T-helper 1 cell treated with Interleukin-12 subunit alpha and Interleukin-12 subunit beta and Interleukin-4 antibody, amounts not matched to agents 30 μg/mL and 1 μg/mL, for 36 hours (primary cell): ENCODE measurements around the gene KIF24.
A peak's percentile ranks its signal among the peaks of the same experiment; 100 is the strongest.
"Not testable (repeated sequence)": the region's sequence is repeated elsewhere in the genome, so short reads cannot be mapped to it uniquely, and the experiment has no call there.

Source experiments
- H3K27ac Mint-ChIP-seq: one replicate; pipeline ENCODE4 v1.8.0; 2021; ENCODE audit warnings: mild to moderate bottlenecking, mixed read lengths
- H3K27me3 Mint-ChIP-seq: one replicate; pipeline ENCODE4 v1.8.0; 2021; ENCODE audit warnings: low read depth, mixed read lengths
- H3K36me3 Mint-ChIP-seq: one replicate; pipeline ENCODE4 v1.8.0; 2021; ENCODE audit warnings: low read depth, mixed read lengths
- H3K4me1 Mint-ChIP-seq: one replicate; pipeline ENCODE4 v1.8.0; 2021; ENCODE audit warnings: low read depth, mixed read lengths
- H3K4me3 Mint-ChIP-seq: one replicate; pipeline ENCODE4 v1.8.0; 2021; ENCODE audit warnings: mild to moderate bottlenecking, moderate library complexity, mixed read lengths
- H3K9me3 Mint-ChIP-seq: one replicate; pipeline ENCODE4 v1.8.0; 2021; ENCODE audit warnings: mixed read lengths

KIF24 gene

DNA sequence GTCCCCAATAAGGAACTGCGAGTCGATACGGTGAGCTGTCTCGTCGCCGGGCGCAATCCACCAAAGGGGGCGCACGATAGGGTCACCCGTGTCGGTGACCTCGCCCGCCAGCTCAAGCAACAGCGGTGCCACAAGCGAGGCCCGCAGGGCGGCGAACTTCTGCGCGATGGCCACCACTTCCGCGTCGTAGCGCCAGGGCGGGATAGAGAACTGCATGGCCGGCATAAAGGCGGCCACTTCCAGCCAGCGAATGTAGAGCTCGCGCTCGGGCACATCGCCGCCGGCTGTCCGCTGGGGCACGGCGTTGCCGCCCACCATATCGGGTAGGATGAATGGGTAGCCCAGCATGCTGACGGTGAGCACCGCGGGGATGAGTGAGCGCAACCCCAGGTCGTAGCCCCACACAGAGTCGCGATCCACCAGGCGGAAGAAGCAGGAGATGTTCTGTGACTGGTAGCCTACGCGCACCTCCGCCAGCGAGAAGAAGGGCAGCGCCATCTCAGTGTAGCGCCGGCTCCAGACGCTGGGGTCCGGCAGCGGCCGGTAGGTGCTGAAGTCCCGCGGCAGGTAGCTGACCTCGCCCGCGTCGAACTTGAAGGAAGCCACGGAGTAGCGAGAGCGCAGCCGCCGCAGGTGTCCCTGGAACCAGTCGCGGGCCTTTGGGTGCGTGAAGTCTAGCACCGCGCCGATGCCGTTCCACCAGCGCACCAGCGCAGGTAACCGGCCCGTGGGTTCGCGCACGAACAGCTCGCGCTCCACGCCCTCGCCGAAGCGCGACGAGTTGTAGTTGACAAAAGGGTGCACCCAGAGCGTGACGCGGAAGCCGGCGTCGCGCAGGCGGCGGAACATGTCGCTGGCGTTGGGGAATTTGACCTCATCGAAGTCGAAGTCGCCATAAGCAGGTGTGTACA lies 42.2 kb upstream of the KIF24 start:
- H3K4me1 Mint-ChIP-seq = peaks cover 9% of the 10 kb centered on the region
- H3K36me3 Mint-ChIP-seq = peaks cover 9% of the 10 kb centered on the region
- no peaks in the 10 kb centered on the region for H3K9me3 Mint-ChIP-seq
- no peaks in the 10 kb centered on the region for H3K27me3 Mint-ChIP-seq
- no peak overlapping the region for H3K27ac Mint-ChIP-seq
- H3K4me3 Mint-ChIP-seq = no peak overlapping the region

DNA sequence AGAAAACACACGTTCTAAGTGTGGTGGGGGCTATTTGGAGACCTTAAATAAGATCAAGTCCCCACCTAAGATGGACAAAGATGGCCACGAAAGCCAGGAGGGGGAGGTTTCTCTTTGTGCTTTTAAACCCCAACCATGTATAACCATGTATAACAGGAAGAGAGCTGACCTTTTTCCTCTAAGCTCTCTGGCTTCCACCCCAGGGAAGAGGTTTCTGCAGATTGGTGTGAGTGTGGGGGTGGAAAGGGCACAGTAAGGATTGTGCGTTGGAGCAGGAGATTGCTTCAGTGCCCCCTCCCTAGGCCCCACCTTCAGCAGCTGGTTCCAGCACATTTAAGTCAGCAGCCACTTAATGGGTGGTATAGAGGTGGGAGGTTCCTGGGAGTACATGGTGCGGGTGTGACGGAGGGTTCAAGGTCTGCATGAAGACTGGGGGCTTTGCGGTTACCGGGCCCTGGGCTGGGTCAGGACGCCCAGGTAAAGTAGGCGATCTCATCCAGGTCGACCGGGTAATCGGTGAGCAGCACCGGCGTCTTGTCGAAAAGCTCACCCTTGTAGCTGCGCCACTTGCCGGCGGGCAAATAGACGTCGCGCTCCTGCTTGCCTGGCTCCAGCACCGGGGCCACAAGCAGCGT lies 41.4 kb upstream of the KIF24 start:
- peaks cover 9% of the 10 kb centered on the region for H3K36me3 Mint-ChIP-seq
- no peak overlapping the region for H3K27ac Mint-ChIP-seq
- H3K4me3 Mint-ChIP-seq = no peak overlapping the region

DNA sequence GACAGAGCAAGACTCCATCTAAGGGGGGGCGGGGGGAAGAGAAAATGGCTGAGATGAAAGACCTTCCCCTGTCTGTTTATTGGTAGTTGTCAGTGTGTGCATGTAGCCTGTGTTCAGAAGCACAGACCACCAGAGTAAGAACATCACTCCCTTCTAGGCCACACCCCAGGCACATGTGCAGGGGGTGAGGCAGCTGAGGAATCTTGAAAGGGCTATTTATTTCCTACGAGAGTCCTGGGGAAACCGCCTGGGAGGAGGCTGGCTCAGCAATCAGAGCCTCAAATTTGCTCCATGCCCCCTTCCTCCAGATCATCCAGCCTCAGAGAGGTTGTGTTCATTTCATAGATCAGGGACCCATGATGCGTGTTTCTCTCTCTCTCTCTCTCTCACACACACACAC lies 40.6 kb upstream of the KIF24 start:
- H3K27ac Mint-ChIP-seq = no peak overlapping the region
- no peaks in the 10 kb centered on the region for H3K4me1 Mint-ChIP-seq
- H3K9me3 Mint-ChIP-seq = no peaks in the 10 kb centered on the region
- H3K4me3 Mint-ChIP-seq = no peak overlapping the region
- no peaks in the 10 kb centered on the region for H3K27me3 Mint-ChIP-seq
- H3K36me3 Mint-ChIP-seq = peaks cover 9% of the 10 kb centered on the region

More for the DNA sequence above, 41.4 kb upstream of the KIF24 start:
- H3K9me3 Mint-ChIP-seq = no peaks in the 10 kb centered on the region
- no peaks in the 10 kb centered on the region for H3K27me3 Mint-ChIP-seq
- H3K4me1 Mint-ChIP-seq = peaks cover 2% of the 10 kb centered on the region

DNA sequence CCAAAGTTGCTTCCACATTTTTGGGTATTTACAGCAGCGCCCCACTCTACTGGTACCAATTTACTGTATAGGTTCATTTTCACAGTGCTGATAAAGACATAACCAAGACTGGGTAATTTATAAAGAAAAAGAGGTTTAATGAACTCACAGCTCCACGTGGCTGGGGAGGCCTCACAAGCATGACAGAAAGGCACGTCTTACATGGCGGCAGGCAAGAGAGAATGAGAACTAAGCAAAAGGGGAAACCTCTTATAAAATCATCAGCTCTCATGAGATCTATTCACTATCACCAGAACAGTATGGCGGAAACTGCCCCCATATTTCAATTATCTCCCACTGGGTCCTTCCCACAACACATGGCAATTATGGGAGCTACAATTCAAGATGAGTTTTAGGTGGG lies 39.7 kb upstream of the KIF24 start:
- not testable (repeated sequence) for H3K27ac Mint-ChIP-seq, H3K27me3 Mint-ChIP-seq, H3K9me3 Mint-ChIP-seq, H3K4me3 Mint-ChIP-seq, H3K36me3 Mint-ChIP-seq, H3K4me1 Mint-ChIP-seq

DNA sequence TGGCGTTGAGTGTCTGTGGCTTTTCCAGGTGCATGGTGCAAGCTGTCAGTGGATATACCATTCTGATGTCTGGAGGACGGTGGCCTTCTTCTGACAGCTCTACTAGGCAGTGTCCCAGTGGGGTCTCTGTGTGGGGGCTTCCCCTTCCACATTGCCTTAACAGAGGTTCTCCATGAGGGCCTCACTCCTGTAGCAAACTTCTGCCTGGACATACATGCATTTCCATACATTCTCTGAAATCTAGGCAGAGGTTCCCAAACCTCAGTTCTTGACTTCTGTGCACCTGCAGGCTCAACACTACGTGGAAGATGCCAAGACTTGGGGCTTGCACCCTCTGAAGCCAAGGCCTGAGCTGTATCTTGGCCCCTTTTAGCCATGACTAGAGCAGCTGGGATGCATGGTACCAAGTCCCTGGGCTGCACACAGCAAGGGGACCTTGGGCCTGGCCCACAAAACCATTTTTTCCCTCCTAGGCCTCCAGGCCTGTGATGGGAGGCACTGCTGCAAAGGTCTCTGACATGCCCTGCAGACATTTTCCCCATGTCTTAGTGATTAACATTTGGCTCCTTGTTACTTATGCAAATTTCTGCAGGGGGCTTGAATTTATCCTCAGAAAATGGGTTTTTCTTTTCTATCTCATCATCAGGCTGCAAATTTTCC lies 38.8 kb upstream of the KIF24 start:
- H3K27me3 Mint-ChIP-seq, H3K36me3 Mint-ChIP-seq, H3K9me3 Mint-ChIP-seq, H3K27ac Mint-ChIP-seq, H3K4me1 Mint-ChIP-seq, H3K4me3 Mint-ChIP-seq: not testable (repeated sequence)

DNA sequence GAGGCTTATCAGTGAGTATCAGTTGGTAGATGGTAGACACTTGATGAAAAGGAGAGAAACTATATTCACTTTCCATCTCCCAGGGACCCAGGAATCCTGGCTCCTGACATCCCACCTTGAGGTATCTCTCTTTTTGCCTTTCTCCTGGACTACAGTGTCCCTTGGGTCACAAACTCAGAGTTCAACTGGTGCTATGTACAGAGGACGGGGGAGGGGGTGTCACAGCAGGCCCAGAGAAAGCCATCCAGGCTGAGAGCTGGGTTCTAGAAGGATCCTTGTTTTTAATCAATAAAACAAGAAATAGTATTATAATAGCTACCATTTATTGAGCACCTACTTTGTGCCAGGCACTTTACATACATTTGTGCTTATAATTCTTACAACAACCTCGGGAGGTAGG lies 37.3 kb upstream of the KIF24 start:
- Mint-ChIP-seq H3K36me3 (peaks cover 9% of the 10 kb centered on the region), H3K4me1 (peaks cover 10% of the 10 kb centered on the region), H3K27ac (no peak overlapping the region), H3K4me3 (no peak overlapping the region), H3K9me3 (no peaks in the 10 kb centered on the region), H3K27me3 (no peaks in the 10 kb centered on the region)

DNA sequence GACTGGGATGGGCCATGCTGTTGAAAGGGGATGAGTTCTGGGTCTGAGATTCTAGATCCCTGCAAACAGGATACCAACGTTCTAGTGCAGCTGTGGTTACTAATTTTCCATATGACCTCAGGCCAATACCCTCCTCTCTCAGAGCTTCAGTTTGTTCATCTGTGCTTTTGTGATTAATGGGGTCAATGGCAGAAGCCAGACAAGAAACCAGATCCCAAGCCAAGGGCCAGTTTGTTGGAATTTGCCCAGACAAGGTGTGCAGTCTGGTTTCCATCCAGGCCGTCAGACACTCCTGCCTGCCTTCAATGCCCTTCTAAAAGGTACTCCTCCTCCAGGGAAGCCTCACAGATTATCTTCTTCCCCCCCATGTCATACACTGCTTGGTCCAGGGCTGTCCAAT lies 36.2 kb upstream of the KIF24 start:
- Mint-ChIP-seq H3K27me3 (no peaks in the 10 kb centered on the region), H3K9me3 (no peaks in the 10 kb centered on the region)

DNA sequence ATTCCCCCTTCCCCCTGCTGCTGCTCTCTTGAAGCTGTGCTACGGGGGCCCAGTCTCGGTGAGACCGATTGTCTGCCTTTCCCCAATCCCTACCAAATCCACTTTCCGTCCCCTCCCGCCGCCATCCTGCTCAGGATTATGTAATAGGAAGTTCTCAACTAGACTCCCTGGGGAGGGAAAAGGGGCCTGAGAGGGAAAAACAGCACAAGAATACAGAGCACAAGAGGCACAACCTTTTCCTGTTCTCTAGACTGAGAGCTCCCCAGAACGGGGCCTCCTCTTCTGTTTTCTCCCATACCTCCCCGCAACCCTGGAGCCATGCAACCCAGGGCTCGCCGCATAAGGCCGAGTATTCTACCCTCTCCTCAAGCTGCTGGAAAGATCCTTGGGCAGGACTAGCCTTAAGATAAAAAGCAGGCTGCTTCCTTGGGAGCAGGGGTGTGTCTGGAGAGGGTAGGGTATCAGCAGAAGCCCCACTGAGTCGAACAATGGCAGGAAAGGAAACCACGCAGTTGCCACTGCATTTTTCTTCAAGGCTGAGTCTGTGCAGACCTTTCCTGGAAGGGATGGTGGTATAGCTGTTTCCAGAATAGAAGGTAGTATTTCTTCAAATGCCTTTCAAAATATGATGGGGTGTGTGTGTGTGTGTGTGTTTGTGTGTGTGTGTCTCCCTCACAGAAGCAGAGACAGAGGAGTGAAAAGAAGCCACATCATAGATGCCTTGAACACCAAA lies 34.7 kb upstream of the KIF24 start:
- Mint-ChIP-seq H3K4me3 (peak overlapping the region; percentile 6), H3K4me1 (peaks cover 10% of the 10 kb centered on the region), H3K9me3 (no peaks in the 10 kb centered on the region), H3K36me3 (peaks cover 7% of the 10 kb centered on the region), H3K27me3 (no peaks in the 10 kb centered on the region), H3K27ac (peak overlapping the region; percentile 45)

More for the DNA sequence above, 36.2 kb upstream of the KIF24 start:
- Mint-ChIP-seq H3K36me3 (peaks cover 9% of the 10 kb centered on the region), H3K4me1 (peaks cover 10% of the 10 kb centered on the region), H3K27ac (no peak overlapping the region), H3K4me3 (no peak overlapping the region)

DNA sequence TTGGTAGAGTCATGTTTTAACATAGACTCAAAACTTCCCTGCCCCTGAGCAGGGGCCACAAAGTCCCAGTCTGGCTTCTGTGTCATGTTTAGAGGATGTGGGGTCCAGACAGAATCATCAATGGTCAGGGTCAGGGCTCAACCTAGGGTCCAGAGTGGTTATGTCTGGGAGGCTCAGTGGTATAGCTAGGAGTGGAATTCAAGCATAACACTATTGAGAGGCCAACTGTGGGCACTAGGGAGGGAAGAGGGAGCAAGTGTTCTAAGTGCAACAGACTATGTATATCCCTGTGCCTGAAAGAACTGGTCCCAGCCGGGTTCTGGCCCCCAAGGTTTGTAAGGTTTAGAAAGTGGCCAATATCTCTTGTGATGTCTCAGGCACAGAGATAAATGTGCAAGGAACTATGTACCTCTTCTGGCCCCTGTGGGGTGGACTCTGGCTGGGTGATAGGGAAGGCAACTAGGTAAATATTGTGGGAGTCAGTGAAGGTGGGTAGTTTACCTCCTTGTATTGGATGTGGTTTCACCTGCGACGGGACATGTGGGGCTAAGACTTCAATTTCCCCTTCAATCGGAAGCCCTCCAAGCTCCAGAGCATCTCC lies 33.6 kb upstream of the KIF24 start:
- no peak overlapping the region for H3K4me3 Mint-ChIP-seq
- peaks cover 7% of the 10 kb centered on the region for H3K36me3 Mint-ChIP-seq
- H3K4me1 Mint-ChIP-seq = peaks cover 10% of the 10 kb centered on the region
- no peaks in the 10 kb centered on the region for H3K27me3 Mint-ChIP-seq
- peaks cover 4% of the 10 kb centered on the region for H3K9me3 Mint-ChIP-seq
- no peak overlapping the region for H3K27ac Mint-ChIP-seq

DNA sequence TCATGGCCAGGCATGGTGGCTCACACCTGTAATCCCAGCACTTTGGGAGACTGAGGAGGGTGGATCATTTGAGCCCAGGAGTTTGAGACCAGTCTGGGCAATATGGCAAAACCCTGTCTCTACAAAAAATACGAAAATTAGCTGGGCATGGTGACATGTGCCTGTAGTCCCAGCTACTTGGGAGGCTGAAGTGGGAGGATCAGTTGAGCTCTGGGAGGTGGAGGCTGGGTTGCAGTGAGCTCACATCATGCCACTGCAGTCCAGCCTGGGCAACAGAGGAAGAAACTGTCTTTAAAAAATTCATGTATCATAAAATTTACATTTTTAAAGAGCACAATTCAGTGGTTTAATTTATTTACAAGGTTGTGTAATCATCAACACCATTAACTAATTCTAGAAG lies 23.9 kb upstream of the KIF24 start:
- not testable (repeated sequence) for H3K27ac Mint-ChIP-seq, H3K4me3 Mint-ChIP-seq, H3K27me3 Mint-ChIP-seq, H3K4me1 Mint-ChIP-seq
- Mint-ChIP-seq H3K9me3 (peaks cover 22% of the 10 kb centered on the region), H3K36me3 (peaks cover 16% of the 10 kb centered on the region)

DNA sequence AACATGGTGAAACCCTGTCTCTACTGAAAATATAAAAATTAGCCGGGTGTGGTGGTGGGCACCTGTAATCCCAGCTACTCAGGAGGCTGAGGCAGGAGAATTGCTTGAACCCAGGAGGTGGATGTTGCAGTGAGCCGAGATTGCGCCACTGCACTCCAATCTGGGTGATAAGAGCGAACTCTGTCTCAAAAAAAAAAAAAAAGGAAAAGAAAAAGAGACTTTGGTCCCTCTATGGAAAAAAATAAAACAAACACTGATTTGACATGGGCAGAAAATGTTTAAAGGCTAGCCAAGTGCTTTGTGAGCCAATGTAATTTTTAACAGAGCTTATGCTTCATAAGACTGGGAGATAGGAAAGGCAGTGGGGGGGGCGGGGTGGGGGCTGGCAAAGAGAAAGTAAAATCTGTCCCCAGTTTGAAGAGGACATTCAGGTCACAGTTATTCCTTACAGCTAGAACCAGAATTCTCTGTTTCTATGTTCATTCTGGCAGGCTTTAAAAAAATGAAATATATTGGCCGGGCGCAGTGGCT lies 23.1 kb upstream of the KIF24 start:
- H3K27me3 Mint-ChIP-seq, H3K4me1 Mint-ChIP-seq, H3K27ac Mint-ChIP-seq, H3K4me3 Mint-ChIP-seq: not testable (repeated sequence)
- Mint-ChIP-seq H3K9me3 (peaks cover 15% of the 10 kb centered on the region), H3K36me3 (peaks cover 13% of the 10 kb centered on the region)

DNA sequence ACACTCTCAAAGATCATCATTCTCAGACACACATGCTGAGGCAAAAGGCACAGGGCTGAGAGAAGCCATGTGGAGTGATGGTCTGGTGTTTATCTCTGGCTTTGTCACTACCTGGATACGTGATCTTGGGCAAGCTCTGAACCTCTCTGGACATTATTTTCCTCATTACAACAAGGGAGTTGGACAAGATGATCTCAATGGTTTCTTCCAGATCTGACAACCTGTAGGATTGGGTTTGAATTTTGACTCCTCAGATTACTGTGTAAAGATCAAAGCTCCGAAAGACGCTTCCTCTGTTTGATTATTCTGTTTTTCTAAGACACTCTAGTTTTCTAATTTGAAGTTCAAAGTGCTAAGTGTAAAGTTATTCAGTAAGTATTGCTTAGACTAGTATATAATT lies 20.3 kb upstream of the KIF24 start:
- Mint-ChIP-seq H3K4me3 (no peak overlapping the region), H3K9me3 (no peaks in the 10 kb centered on the region), H3K27ac (no peak overlapping the region), H3K36me3 (peaks cover 7% of the 10 kb centered on the region), H3K27me3 (no peaks in the 10 kb centered on the region), H3K4me1 (no peaks in the 10 kb centered on the region)

DNA sequence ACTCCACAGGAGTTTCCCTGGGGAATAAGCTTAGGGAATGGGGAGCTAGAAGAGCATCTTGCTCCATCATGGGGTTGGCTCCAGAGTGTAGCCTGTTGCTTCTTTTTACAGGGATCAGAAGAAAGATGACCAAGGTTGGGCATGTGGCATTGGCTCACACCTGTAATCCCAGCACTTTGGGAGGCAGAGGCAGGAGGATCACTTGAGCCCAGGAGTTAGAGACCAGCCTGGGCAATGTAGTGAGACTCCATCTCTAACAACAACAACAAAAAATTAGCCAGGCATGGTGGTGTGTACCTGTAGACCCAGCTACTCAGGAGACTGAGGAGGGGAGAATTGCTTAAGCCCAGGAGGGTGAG lies 18.7 kb upstream of the KIF24 start:
- Mint-ChIP-seq H3K9me3 (no peaks in the 10 kb centered on the region), H3K27ac (no peak overlapping the region), H3K36me3 (peaks cover 14% of the 10 kb centered on the region), H3K4me3 (no peak overlapping the region), H3K27me3 (no peaks in the 10 kb centered on the region), H3K4me1 (no peaks in the 10 kb centered on the region)
